ENCODE results near the gene AGXT. TPM values are rescaled to one million over a fixed set of nuclear protein-coding genes. Genes with fewer than 3 reads are reported as not detected.

Gene AGXT
- total RNA-seq, 4 donors from 2014 or later, result 1.5 TPM; not detected in 3

DNA sequence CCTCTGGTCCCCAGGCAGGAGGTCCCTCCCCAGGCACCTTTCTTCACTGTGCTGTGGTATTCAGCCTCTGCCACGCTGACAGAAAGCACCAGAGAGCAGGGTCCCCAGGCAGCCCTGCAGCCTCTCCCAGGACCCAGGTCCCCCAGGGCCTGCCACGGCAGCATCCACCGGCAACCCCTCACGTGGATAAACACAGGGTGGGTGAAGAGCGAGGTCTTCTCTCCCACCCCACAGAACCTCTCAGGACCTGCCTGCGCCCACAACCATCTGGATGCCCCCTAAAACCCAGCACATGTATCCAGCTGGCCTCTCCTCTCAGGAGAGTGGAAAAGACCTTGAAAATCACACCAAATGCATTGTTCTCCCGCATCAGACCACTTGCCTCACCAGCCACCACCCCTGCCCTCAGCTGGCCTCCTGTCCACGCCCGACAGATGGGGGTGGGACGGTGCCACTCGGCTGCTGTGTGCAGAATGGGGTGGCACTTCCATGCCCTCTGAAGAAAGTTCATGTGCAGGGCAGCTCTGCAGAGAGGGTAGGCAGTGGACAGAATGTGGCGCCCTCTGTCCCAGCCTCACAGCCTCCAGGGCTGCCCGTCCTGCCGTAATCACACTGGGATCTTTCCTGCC lies 33.5 kb downstream of the AGXT start:
- H3K27ac ChIP-seq, result no peak overlapping the region
- no peak for DNase-seq
- H3K4me3 ChIP-seq, result no peak overlapping the region
- no peaks in the 10 kb centered on the region for H3K27me3 ChIP-seq
- H3K9me3 ChIP-seq, result no peaks in the 10 kb centered on the region
- TF ChIP-seq POLR2A (IDR thresholded peaks at IDR 0.05), result no peak
- TF ChIP-seq CTCF (IDR thresholded peaks at IDR 0.05), result no peak
- peaks cover 0 to 7% (median 0%) of the 10 kb centered on the region in 4 donors for H3K4me1 ChIP-seq
- no peaks in the 10 kb centered on the region for H3K36me3 ChIP-seq

- DNase-seq, result no peak
- Histone ChIP-seq H3K4me3 (no peak overlapping the region), H3K4me1 (peaks cover 0 to 5% (median 0%) of the 10 kb centered on the region in 4 donors), H3K27me3 (no peaks in the 10 kb centered on the region), H3K36me3 (no peaks in the 10 kb centered on the region), H3K9me3 (no peaks in the 10 kb centered on the region), H3K27ac (no peak overlapping the region)
- TF ChIP-seq POLR2A (IDR thresholded peaks at IDR 0.05), result no peak
- TF ChIP-seq CTCF (IDR thresholded peaks at IDR 0.05), result no peak
Observed at GRCh38 chr2:240902615-240903041, 34.0 kb downstream of the AGXT start.

- peaks cover 0 to 5% (median 0%) of the 10 kb centered on the region in 4 donors for H3K4me1 ChIP-seq
- H3K36me3 ChIP-seq, result no peaks in the 10 kb centered on the region
- H3K9me3 ChIP-seq, result no peaks in the 10 kb centered on the region
- no peak for TF ChIP-seq POLR2A (IDR thresholded peaks at IDR 0.05)
- no peak for TF ChIP-seq CTCF (IDR thresholded peaks at IDR 0.05)
- DNase-seq, result no peak
- no peak overlapping the region for H3K4me3 ChIP-seq
- no peak overlapping the region for H3K27ac ChIP-seq
- no peaks in the 10 kb centered on the region for H3K27me3 ChIP-seq
Observed at GRCh38 chr2:240903191-240904060, 34.8 kb downstream of the AGXT start.

DNA sequence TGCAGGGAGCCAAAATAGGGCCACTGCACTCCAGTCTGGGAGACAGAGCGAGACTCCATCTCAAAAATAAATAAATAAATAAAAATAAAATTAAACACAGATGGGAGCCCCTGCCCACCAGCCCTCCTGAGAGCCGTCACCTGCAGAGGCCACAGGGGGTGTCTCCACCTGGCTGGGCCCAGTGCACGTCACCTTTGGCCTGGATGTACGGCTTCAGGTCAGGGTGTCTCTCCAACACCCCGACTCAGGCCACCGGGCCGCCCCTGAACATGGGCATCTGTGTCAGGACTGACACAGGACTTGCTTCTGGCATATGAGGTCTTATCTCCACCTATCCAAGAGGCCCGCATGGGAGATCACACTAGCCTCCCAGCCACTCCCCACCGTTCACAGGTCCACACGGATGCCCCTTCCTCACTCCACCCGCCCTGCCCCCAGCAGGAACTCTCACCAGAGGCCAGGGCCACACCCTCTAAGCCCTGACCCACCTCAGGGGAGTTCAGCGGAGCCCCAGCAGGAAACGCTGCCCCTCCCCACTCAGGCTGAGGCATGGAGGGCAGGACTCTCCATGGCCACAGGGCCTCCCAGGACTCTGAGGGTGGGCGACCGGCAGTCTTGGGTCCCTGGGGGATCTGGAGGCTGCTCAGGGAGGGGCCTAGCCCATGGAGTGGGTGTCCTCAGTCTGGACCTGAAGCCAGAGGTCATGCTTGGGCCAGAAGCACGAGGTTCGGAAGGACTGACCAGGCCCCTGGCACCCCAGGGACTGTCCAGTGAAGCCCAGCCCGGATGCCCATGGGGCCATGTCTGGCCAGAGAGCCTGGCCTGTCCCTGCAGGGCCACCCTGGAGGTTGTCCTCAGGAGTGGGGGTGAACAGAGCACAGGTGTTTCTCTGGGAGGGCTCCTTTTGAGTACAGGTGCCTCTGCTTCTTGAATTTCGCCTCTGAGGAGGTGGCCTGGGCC lies 35.9 kb downstream of the AGXT start:
- TF ChIP-seq POLR2A (IDR thresholded peaks at IDR 0.05), result no peak
- DNase-seq, result no peak
- Histone ChIP-seq H3K36me3 (no peaks in the 10 kb centered on the region), H3K9me3 (no peaks in the 10 kb centered on the region), H3K4me1 (no peaks in the 10 kb centered on the region), H3K4me3 (no peak overlapping the region), H3K27ac (no peak overlapping the region), H3K27me3 (no peaks in the 10 kb centered on the region)

DNA sequence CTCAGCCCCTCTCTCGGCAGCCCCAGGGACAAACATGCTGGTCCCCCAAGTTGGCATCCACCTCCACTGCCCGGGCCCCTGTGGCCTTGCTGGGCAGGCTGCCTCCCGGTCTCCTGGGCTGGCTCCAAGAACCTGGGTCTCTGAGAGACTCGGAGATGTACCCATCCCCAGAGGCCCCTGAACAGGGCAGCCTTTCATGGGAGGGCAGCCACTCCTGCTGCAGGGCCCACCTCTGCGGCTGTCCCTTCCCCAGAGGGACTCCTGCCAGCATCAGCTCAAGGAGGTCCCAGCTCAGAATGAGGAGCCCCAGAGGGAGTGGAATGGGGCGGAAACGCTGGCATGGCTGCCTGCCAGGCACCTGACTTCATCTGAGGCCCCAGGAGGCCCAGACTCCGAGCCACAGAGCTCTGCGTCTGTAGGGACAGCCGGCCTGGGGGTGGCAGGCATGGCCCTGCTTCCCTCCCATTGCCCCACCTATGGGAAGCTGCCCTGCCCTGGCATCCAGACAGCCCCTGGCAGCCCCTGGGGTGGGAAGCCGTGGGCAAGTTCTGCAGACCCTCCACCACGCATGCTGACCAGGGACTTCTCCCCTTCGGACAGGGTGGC lies 36.7 kb downstream of the AGXT start:
- TF ChIP-seq POLR2A (IDR thresholded peaks at IDR 0.05) (no peak), CTCF (IDR thresholded peaks at IDR 0.05) (no peak)
- Histone ChIP-seq H3K27ac (no peak overlapping the region), H3K9me3 (no peaks in the 10 kb centered on the region), H3K36me3 (no peaks in the 10 kb centered on the region), H3K27me3 (no peaks in the 10 kb centered on the region), H3K4me1 (no peaks in the 10 kb centered on the region), H3K4me3 (no peak overlapping the region)
- DNase-seq, result no peak

All from Peyer's patch (tissue), 4 donors.